ENCODE measurements around the gene IL7R. TPM values are rescaled to one million over a fixed set of nuclear protein-coding genes. Genes with fewer than 3 reads are reported as not detected.

The IL7R gene
- total RNA-seq, 6 experiments from 2014 or later: 0.75 to 7.4 (median 2.2) TPM

DNA sequence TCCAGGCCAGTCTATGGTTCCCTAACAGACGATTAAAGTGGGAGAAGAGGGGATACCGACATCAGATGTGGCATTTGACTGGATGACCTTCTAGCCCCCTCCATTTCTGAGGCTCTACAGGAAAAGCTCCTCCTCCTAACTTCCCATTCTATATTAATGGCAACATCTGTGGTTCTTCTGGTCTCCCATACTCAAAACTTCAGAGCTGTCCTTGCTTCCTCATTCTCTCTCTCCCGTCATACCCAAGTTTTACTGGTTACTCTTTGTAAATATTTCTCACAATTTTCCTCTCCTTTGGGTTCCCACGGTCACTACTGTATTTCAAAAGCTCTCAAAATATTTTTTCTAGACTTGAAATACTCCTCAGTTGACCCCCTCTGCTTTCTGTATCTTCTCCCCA lies 36.0 kb upstream of the IL7R start:
- TF ChIP-seq, protein P1, sequence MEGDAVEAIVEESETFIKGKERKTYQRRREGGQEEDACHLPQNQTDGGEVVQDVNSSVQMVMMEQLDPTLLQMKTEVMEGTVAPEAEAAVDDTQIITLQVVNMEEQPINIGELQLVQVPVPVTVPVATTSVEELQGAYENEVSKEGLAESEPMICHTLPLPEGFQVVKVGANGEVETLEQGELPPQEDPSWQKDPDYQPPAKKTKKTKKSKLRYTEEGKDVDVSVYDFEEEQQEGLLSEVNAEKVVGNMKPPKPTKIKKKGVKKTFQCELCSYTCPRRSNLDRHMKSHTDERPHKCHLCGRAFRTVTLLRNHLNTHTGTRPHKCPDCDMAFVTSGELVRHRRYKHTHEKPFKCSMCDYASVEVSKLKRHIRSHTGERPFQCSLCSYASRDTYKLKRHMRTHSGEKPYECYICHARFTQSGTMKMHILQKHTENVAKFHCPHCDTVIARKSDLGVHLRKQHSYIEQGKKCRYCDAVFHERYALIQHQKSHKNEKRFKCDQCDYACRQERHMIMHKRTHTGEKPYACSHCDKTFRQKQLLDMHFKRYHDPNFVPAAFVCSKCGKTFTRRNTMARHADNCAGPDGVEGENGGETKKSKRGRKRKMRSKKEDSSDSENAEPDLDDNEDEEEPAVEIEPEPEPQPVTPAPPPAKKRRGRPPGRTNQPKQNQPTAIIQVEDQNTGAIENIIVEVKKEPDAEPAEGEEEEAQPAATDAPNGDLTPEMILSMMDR (IDR thresholded peaks at IDR 0.05): no peak
- no peak for TF ChIP-seq POLR2A (IDR thresholded peaks at IDR 0.05)
- Histone ChIP-seq H3K4me3 (no peak overlapping the region), H3K4me1 (no peaks in the 10 kb centered on the region), H3K36me3 (no peaks in the 10 kb centered on the region), H3K9me3 (no peaks in the 10 kb centered on the region), H3K27me3 (no peaks in the 10 kb centered on the region), H3K27ac (no peak overlapping the region)
- WGBS (ENCODE audit: insufficient coverage, low coverage, low lambda C conversion rate, missing lambda C conversion rate): 55% methylated on average over 4 of the region's 4 CpGs
- intact Hi-C loops (cut with DNase I): no loop called here
- ATAC-seq (no peak), DNase-seq (no peak)

DNA sequence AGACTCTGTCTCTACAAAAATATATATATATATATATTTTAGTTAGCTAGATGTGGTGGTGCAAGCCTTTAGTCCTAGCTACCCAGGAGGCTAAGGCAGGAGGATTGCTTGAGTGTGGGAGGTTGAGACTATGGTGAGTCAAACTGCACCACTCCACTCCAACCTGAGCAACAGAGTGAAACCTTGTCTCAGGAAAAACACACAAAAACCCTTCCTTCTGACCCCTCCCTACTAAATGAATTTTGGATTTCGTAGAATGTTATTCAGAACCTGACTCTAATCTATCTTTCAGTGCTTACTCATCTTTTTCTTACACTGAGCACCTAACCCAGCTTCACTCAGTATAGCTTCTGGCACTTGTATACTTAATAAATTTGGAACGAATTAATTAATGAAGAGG lies 35.2 kb upstream of the IL7R start:
- WGBS (ENCODE audit: insufficient coverage, low coverage, low lambda C conversion rate, missing lambda C conversion rate): 47% methylated on average over 2 of the region's 2 CpGs
- DNase-seq: no peak
- TF ChIP-seq, protein P1 (IDR thresholded peaks at IDR 0.05): no peak
- TF ChIP-seq POLR2A (IDR thresholded peaks at IDR 0.05): no peak
- Histone ChIP-seq H3K9me3 (no peaks in the 10 kb centered on the region), H3K4me1 (no peaks in the 10 kb centered on the region), H3K4me3 (no peak overlapping the region), H3K27ac (no peak overlapping the region), H3K27me3 (no peaks in the 10 kb centered on the region), H3K36me3 (no peaks in the 10 kb centered on the region)
- ATAC-seq: no peak
- intact Hi-C loops (cut with DNase I): no loop called here

DNA sequence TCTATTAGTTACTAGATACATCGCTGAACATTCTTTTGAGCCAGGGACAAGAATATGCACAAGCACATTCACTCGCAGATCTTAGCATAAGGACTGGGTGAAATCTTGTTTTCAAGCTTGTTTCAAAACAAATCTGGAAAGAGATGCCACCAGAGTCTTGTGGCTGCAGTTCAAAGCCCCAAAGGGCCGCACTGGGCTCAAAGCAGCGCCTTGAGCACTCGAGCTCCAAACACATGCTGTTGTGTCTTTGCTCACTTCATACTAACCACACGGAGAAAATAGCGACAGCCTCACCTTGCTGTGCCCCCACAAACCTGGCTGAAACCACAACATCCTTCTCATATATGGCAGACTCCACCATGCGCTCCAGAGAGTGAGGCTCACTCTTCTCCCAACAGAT lies 34.2 kb upstream of the IL7R start:
- Histone ChIP-seq H3K9me3 (no peaks in the 10 kb centered on the region), H3K36me3 (no peaks in the 10 kb centered on the region), H3K4me1 (no peaks in the 10 kb centered on the region), H3K27ac (no peak overlapping the region), H3K4me3 (no peak overlapping the region), H3K27me3 (no peaks in the 10 kb centered on the region)
- no peak for ATAC-seq
- intact Hi-C loops (cut with DNase I): no loop called here
- whole genome bisulfite sequencing (ENCODE audit: insufficient coverage, low coverage, low lambda C conversion rate, missing lambda C conversion rate): 78% methylated on average over 7 of the region's 8 CpGs
- DNase-seq: no peak
- TF ChIP-seq, protein P1 (IDR thresholded peaks at IDR 0.05): no peak
- TF ChIP-seq POLR2A (IDR thresholded peaks at IDR 0.05): no peak

DNA sequence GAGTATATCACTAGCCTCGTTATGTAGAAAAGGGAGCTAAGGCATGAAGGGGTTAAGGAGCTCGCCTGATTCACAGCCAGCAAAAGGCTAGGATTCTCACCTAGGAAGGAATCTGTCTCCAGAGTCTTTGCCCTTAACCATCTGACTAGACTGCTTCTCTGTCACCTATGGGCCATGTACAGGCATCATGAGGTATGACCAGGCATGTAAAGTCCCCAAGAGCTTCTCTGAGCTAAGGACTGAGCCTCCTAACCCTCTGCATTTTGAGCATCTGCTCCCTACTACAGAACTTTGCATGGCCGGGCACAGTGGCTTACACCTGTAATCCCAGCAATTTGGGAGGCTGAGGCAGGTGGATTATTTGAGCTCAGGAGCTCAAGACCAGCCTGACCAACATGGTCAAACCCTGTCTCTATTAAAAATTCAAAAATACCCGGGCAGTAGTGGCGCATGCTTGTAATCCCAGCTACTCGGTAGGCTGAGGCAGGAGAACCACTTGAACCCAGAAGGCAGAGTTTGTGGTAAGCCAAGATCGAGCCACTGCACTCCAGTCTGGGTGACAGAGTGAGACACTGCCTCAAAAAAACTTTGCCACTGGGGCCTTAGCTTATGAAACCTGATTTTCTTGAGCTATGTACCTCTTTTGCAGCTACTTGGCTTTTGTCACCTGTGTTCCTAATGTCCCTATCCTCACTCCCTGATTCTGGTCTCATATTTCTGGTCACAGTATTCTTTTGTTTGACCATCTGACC lies 33.2 kb upstream of the IL7R start:
- no peak overlapping the region for H3K4me3 ChIP-seq
- no peaks in the 10 kb centered on the region for H3K4me1 ChIP-seq
- ATAC-seq (no peak), DNase-seq (no peak)
- H3K27ac ChIP-seq: no peak overlapping the region
- no peaks in the 10 kb centered on the region for H3K27me3 ChIP-seq
- H3K36me3 ChIP-seq: no peaks in the 10 kb centered on the region
- H3K9me3 ChIP-seq: no peaks in the 10 kb centered on the region
- 57% methylated on average over 2 of the region's 7 CpGs for WGBS (ENCODE audit: insufficient coverage, low coverage, low lambda C conversion rate, missing lambda C conversion rate)
- TF ChIP-seq, protein P1 (IDR thresholded peaks at IDR 0.05): no peak
- no peak for TF ChIP-seq POLR2A (IDR thresholded peaks at IDR 0.05)
- intact Hi-C loops (cut with DNase I): no loop called here

Data from right lobe of liver (tissue), 6 donors.